Kidney epithelial cell (primary cell): ENCODE data around the gene GRID1. TPM values are rescaled to one million over a fixed set of nuclear protein-coding genes. Genes with fewer than 3 reads are reported as not detected.

Source experiments
- DNase-seq: peaks from one replicate; pipeline ENCODE4 v3.0.0-alpha.2; 2010; ENCODE audit warnings: low read depth
- H3K27me3 ChIP-seq: 2 replicates; pipeline ENCODE4 v1.6.0; 2011; ENCODE audit warnings: low read length; ENCODE audit not compliant: control insufficient read depth, insufficient read depth
- H3K36me3 ChIP-seq: 2 replicates; pipeline ENCODE4 v1.5.1; 2011; ENCODE audit warnings: low read length; ENCODE audit not compliant: control insufficient read depth, insufficient read depth
- H3K4me3 ChIP-seq: 2 replicates; pipeline ENCODE4 v1.5.1; 2011; ENCODE audit warnings: low read depth, mild to moderate bottlenecking, control low read depth, low read length
- total RNA-seq: library from RNA; depleted of rRNA; stranded (reverse); fragments of >200 nt; gene quantifications from 2 replicates; pipeline ENCODE4 v1.2.3, GENCODE V29; 2015
- TF ChIP-seq, protein P1 (sequence below): IDR thresholded peaks from 2 replicates; pipeline ENCODE4 v1.5.1; 2011; ENCODE audit warnings: mild to moderate bottlenecking, moderate library complexity, low read length, control low read depth, inconsistent platforms; ENCODE audit not compliant: insufficient read depth, poor library complexity, severe bottlenecking

Gene GRID1
- total RNA-seq, 1 donor from 2014 or later: 0.33 TPM

DNA sequence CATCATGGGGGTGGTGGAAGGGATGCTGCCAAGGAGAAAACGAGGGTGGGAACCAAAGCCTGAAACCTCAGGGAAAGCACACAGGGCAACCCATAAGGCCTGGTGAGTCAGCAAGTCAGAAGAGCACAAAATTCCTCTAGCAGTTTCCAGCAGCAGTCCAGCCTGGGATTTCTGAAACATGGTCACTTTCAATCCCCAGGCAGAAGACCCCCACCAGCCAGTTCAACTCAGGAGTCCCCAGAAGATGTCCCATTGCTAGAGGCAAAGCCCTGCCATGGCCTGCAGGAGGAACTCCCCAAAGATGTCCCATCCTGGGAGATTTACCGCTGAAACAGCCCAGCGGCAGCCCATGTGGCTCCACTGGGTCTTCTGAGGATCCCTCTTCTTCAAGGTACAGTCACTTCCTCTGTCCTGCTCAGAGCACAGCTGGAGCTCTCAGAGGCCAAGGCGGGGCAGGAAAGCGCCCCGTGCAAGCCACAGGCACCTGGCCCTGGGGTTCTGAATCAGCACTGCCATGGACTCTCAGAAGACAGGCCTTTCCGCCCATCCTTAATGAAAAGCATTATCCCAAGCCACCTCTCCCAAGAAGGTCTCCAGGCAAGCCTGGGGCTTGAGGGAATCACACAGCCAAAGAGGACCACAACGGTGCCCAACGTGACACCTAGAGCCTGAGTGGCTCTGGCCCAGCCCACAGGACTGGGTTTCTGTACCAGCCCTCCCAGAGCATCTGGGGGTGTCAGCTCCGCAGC lies 196.9 kb downstream of the GRID1 start:
- Histone ChIP-seq H3K36me3 (no peaks in the 10 kb centered on the region), H3K4me3 (no peak overlapping the region), H3K27me3 (no peaks in the 10 kb centered on the region)
- TF ChIP-seq, protein P1, sequence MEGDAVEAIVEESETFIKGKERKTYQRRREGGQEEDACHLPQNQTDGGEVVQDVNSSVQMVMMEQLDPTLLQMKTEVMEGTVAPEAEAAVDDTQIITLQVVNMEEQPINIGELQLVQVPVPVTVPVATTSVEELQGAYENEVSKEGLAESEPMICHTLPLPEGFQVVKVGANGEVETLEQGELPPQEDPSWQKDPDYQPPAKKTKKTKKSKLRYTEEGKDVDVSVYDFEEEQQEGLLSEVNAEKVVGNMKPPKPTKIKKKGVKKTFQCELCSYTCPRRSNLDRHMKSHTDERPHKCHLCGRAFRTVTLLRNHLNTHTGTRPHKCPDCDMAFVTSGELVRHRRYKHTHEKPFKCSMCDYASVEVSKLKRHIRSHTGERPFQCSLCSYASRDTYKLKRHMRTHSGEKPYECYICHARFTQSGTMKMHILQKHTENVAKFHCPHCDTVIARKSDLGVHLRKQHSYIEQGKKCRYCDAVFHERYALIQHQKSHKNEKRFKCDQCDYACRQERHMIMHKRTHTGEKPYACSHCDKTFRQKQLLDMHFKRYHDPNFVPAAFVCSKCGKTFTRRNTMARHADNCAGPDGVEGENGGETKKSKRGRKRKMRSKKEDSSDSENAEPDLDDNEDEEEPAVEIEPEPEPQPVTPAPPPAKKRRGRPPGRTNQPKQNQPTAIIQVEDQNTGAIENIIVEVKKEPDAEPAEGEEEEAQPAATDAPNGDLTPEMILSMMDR: no peak
- DNase-seq: no peak

DNA sequence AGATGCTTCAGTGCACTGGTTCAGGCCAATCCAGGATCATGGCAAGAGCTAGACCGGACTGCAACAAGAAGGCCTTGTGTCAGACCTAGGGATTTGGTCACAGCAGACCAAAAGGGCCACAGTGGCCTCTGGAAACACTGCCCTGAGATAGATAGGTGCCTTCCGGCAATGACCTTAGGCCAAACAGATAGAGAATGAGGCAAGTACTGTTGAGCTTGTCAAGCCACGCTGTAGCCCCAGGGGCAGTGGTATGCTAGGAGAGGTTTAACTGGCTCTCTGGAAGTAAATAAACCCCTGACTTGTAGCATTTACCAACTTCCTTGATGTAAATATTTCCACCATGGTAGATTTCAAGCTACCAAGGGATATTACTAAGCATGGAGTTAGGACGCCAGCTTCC lies 197.5 kb downstream of the GRID1 start:
- TF ChIP-seq, protein P1: no peak
- DNase-seq: no peak
- H3K27me3 ChIP-seq: no peaks in the 10 kb centered on the region
- no peak overlapping the region for H3K4me3 ChIP-seq
- no peaks in the 10 kb centered on the region for H3K36me3 ChIP-seq

DNA sequence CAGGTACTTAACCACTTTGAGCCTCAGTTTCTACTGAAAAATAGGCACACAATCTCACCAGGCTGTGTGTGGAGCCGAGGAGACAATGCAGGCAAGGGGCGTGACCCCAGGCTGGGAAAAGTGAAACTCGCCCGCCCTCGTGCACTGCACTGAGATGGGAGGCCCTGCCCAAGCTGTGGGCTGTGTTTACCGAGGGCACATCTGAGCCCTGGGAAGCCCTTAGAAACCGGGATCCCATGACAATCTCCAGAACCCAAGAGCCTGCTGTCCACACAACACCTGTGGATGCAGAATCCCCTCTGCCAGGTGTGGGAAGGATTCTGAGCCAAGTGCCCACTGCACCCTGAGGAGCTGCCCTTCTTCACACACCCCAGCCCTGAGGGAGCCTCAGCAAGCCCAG lies 198.3 kb downstream of the GRID1 start:
- DNase-seq: no peak
- TF ChIP-seq, protein P1: no peak
- no peak overlapping the region for H3K4me3 ChIP-seq
- no peaks in the 10 kb centered on the region for H3K27me3 ChIP-seq
- no peaks in the 10 kb centered on the region for H3K36me3 ChIP-seq

DNA sequence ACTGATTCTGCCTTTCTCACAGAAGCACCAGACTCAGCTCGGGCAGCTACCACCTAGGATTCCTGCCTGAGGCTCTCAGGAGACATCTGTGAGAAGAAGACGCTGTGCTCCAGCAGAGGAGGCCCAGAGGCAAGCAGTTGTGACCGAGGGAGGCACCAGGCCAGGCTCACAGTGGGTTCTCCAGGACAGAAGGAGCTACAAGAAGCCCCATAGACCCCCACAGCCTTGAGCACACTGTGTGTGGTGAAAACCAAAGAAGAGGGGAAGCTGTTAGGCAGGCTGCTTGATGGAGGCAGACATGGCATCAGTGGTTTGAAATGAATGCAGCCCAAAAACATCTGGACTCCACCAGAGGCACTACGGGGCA lies 198.8 kb downstream of the GRID1 start:
- Histone ChIP-seq H3K4me3 (no peak overlapping the region), H3K36me3 (no peaks in the 10 kb centered on the region), H3K27me3 (no peaks in the 10 kb centered on the region)
- no peak for DNase-seq
- TF ChIP-seq, protein P1: no peak

GRCh38 chr10:86167121-86167761 lies 199.4 kb downstream of the GRID1 start:
- TF ChIP-seq, protein P1: no peak
- Histone ChIP-seq H3K4me3 (no peak overlapping the region), H3K27me3 (no peaks in the 10 kb centered on the region), H3K36me3 (no peaks in the 10 kb centered on the region)
- no peak for DNase-seq
